ENCODE measurements around the gene SMAP1.

The SMAP1 gene

GRCh38 chr6:70806086-70806485 lies 138.4 kb downstream of the SMAP1 start:
- TF ChIP-seq, protein P1, sequence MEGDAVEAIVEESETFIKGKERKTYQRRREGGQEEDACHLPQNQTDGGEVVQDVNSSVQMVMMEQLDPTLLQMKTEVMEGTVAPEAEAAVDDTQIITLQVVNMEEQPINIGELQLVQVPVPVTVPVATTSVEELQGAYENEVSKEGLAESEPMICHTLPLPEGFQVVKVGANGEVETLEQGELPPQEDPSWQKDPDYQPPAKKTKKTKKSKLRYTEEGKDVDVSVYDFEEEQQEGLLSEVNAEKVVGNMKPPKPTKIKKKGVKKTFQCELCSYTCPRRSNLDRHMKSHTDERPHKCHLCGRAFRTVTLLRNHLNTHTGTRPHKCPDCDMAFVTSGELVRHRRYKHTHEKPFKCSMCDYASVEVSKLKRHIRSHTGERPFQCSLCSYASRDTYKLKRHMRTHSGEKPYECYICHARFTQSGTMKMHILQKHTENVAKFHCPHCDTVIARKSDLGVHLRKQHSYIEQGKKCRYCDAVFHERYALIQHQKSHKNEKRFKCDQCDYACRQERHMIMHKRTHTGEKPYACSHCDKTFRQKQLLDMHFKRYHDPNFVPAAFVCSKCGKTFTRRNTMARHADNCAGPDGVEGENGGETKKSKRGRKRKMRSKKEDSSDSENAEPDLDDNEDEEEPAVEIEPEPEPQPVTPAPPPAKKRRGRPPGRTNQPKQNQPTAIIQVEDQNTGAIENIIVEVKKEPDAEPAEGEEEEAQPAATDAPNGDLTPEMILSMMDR (IDR thresholded peaks at IDR 0.05; ENCODE audit: control insufficient read depth, extremely low read depth, insufficient read depth), result no peak
- no peak for DNase-seq (ENCODE audit: low read depth)
- no peak overlapping the region for H3K4me3 ChIP-seq (ENCODE audit: low read depth, low read length)

- TF ChIP-seq, protein P1 (IDR thresholded peaks at IDR 0.05; ENCODE audit: control insufficient read depth, extremely low read depth, insufficient read depth), result no peak
- H3K4me3 ChIP-seq (ENCODE audit: low read depth, low read length), result no peak overlapping the region
- no peak for DNase-seq (ENCODE audit: low read depth)
These were observed 144.1 kb downstream of the SMAP1 start for GRCh38 chr6:70811788-70812187.

- TF ChIP-seq, protein P1 (IDR thresholded peaks at IDR 0.05; ENCODE audit: control insufficient read depth, extremely low read depth, insufficient read depth), result no peak
- H3K4me3 ChIP-seq (ENCODE audit: low read depth, low read length), result no peak overlapping the region
- no peak for DNase-seq (ENCODE audit: low read depth)
These were observed 146.2 kb downstream of the SMAP1 start for GRCh38 chr6:70813885-70814284.

DNA sequence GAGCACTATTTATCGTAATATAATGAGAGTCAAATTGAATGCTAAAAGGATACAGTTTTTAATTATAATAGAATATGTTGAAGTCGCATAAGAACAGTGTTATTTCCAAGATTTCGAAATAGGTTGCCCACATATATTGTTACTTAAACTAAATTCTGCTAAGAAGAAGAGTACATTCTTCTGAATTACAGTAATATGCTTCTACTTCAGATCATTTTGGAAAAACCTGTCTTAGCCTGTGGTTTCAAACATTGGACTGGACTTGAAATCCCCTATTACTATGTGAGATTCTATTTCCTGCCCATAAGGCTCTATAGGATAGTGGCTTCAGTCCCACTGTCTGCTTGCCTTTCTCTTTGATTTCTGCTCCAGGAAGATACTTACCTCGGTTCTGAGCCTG lies 152.0 kb downstream of the SMAP1 start:
- H3K4me3 ChIP-seq (ENCODE audit: low read depth, low read length), result no peak overlapping the region
- DNase-seq (ENCODE audit: low read depth), result no peak
- TF ChIP-seq, protein P1 (IDR thresholded peaks at IDR 0.05; ENCODE audit: control insufficient read depth, extremely low read depth, insufficient read depth), result no peak

GRCh38 chr6:70820778-70821177 lies 153.1 kb downstream of the SMAP1 start:
- TF ChIP-seq, protein P1 (IDR thresholded peaks at IDR 0.05; ENCODE audit: control insufficient read depth, extremely low read depth, insufficient read depth), result no peak
- no peak for DNase-seq (ENCODE audit: low read depth)
- H3K4me3 ChIP-seq (ENCODE audit: low read depth, low read length), result no peak overlapping the region

DNA sequence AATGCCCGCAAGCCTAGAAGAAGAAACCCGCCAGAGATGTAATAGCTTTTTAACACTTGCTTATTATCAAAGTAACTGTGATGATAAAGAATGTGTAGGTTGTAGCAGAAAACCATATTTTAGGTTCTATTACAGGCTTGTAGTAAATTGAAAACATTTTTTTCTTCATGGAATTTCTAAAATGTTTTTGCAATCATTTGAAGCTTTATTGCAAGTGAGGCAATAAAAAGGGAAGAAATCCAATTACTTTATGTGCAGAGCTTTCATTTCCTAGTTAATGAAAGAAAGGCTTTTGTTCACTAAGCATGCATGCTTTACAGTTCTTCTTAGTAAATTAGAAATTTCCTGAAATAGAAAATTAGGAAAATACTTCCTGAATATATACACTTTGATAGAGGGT lies 154.1 kb downstream of the SMAP1 start:
- DNase-seq (ENCODE audit: low read depth), result no peak
- no peak overlapping the region for H3K4me3 ChIP-seq (ENCODE audit: low read depth, low read length)
- TF ChIP-seq, protein P1 (IDR thresholded peaks at IDR 0.05; ENCODE audit: control insufficient read depth, extremely low read depth, insufficient read depth), result no peak

- no peak overlapping the region for H3K4me3 ChIP-seq (ENCODE audit: low read depth, low read length)
- TF ChIP-seq, protein P1 (IDR thresholded peaks at IDR 0.05; ENCODE audit: control insufficient read depth, extremely low read depth, insufficient read depth), result no peak
- DNase-seq (ENCODE audit: low read depth), result no peak
These were observed 156.0 kb downstream of the SMAP1 start for GRCh38 chr6:70823651-70824050.
